NCI-H2081 treated with DMSO at 0.1 percent for 48 hours (cell line): ENCODE data around the gene ONECUT3.
"Not testable (repeated sequence)": the region's sequence is repeated elsewhere in the genome, so short reads cannot be mapped to it uniquely, and the experiment has no call there.

Source experiments
- DNase-seq: peaks from one replicate; lab custom pipeline; 2025; lab: John Stamatoyannopoulos, UW

Gene ONECUT3

GRCh38 chr19:1752757-1753728, at the start of gene ONECUT3:
TSS of gene ONECUT3 (plus strand) at chr19:1753506. CDS start at chr19:1753663, 157 bp downstream.
- DNase-seq, result no peak

GRCh38 chr19:1704339-1704738, 49.0 kb upstream of the ONECUT3 start:
- no peak for DNase-seq

GRCh38 chr19:1705367-1705766, 47.9 kb upstream of the ONECUT3 start:
- DNase-seq, result no peak

- DNase-seq, result not testable (repeated sequence)
These were observed 46.7 kb upstream of the ONECUT3 start for GRCh38 chr19:1706646-1707045.

GRCh38 chr19:1707240-1707639, 46.1 kb upstream of the ONECUT3 start:
- DNase-seq, result no peak

GRCh38 chr19:1713170-1713569, 40.1 kb upstream of the ONECUT3 start:
- DNase-seq, result no peak

GRCh38 chr19:1715540-1715939, 37.8 kb upstream of the ONECUT3 start:
- no peak for DNase-seq

- DNase-seq, result no peak
These were observed 35.9 kb upstream of the ONECUT3 start for GRCh38 chr19:1717200-1717969.

- no peak for DNase-seq
These were observed 35.4 kb upstream of the ONECUT3 start for GRCh38 chr19:1717970-1718264.

GRCh38 chr19:1718420-1719291, 34.6 kb upstream of the ONECUT3 start:
- DNase-seq, result no peak

GRCh38 chr19:1719519-1719918, 33.8 kb upstream of the ONECUT3 start:
- DNase-seq, result no peak

GRCh38 chr19:1720237-1720636, 33.1 kb upstream of the ONECUT3 start:
- no peak for DNase-seq

GRCh38 chr19:1725100-1726064, 27.9 kb upstream of the ONECUT3 start:
- DNase-seq, result no peak

GRCh38 chr19:1728816-1729567, 24.3 kb upstream of the ONECUT3 start:
- no peak for DNase-seq

GRCh38 chr19:1729568-1729925, 23.8 kb upstream of the ONECUT3 start:
- DNase-seq, result no peak

GRCh38 chr19:1730157-1730556, 23.1 kb upstream of the ONECUT3 start:
- DNase-seq, result no peak

GRCh38 chr19:1734321-1734966, 18.9 kb upstream of the ONECUT3 start:
- no peak for DNase-seq

GRCh38 chr19:1736280-1736679, 17.0 kb upstream of the ONECUT3 start:
- DNase-seq, result no peak

- DNase-seq, result no peak
These were observed 16.4 kb upstream of the ONECUT3 start for GRCh38 chr19:1736927-1737326.
